ENCODE measurements around the gene CASP2.

DNA sequence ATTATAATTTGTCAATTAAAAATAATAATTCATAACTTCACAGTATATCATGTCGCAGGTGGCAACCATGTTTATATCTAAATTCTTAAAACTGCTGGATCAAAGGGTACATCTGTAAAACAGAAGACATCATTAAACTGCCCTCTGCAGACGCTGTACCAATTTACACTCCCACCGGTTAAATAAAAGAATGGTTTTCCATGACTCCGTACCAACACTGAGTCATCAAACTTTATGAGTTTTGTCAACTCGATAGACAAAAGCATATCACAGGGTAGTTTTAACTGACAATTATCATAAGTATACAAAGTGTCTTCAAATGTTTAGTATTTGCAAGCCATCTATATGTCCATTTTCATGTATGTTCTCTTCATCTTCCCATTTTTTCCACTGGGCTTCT, 30.6 kb upstream of the CASP2 start:
- TF ChIP-seq CTCF (IDR thresholded peaks at IDR 0.05; ENCODE audit: low read depth, low read length): no peak
- no peak for TF ChIP-seq EZH2phosphoT487 (IDR thresholded peaks at IDR 0.05; ENCODE audit: low read depth)
